Pancreas (tissue), 10 donors: Measurements from ENCODE around the gene KBTBD12. TPM values are rescaled to one million over a fixed set of nuclear protein-coding genes. Genes with fewer than 3 reads are reported as not detected.
"Not testable (repeated sequence)": the region's sequence is repeated elsewhere in the genome, so short reads cannot be mapped to it uniquely, and the experiment has no call there.

Source experiments
- ATAC-seq, 4 donors: fragments of 200-7000 bp; cut with Tn5 transposase; one replicate each; pipeline versions ENCODE4 v1.8.0 to v1.9.1; 2020; ENCODE audit warnings: mild to moderate bottlenecking in 4 of 4, moderate library complexity in 4 of 4
- DNase-seq, 6 donors: peaks; one replicate each; pipeline ENCODE4 v3.0.0-alpha.2; 2020
- FAIRE-seq: peaks from 2 replicates; lab custom pipeline; 2012; peaks lifted over from hg19 to GRCh38; lab: Jason Lieb, UNC
- H3K27ac ChIP-seq, 4 donors: fragments of 200-600 bp; sonication (generic); 1 replicate in 3 of 4; 2 replicates in 1 of 4; pipeline versions ENCODE4 v1.5.0 to v1.8.0; 2020
- H3K27me3 ChIP-seq, 4 donors: fragments of 200-600 bp; one replicate each; pipeline ENCODE4 v1.8.0; 2021
- H3K36me3 ChIP-seq, 3 donors: fragments of 200-600 bp; sonication (generic) in 1 of 3; one replicate each; pipeline versions ENCODE4 v1.5.0 to v1.8.0; 2020 to 2021
- H3K4me1 ChIP-seq, 3 donors: fragments of 200-600 bp; one replicate each; pipeline ENCODE4 v1.8.0; 2021
- H3K4me3 ChIP-seq, 4 donors: fragments of 200-600 bp; sonication (generic) in 2 of 4; one replicate each; pipeline versions ENCODE4 v1.5.0 to v1.8.0; 2020 to 2021
- H3K9me3 ChIP-seq, 4 donors: fragments of 200-600 bp; one replicate each; pipeline ENCODE4 v1.8.0; 2021
- CTCF ChIP-seq, 4 donors: fragments of 200-600 bp; sonication (generic) in 3 of 4; IDR thresholded peaks; one replicate each; pipeline versions ENCODE4 v1.5.0 to v1.8.0; 2021; ENCODE audit warnings: antibody characterized with exemption in 4 of 4
- WGBS, 2 donors: extraction: QIAGEN DNeasy Blood & Tissue Kit; methylation state at CpG; one replicate each; pipeline ENCODE4 v1.1.7; 2013; 5-methylcytosine and 5-hydroxymethylcytosine counted together
- intact Hi-C, 3 donors: fragments of 100-400 bp; cut with DNase I; formaldehyde crosslinking; loops; one replicate each; pipeline versions ENCODE4 v1.11.1 to v1.14.2; 2022
- polyA plus RNA-seq, 2 donors: library from polyadenylated mRNA; stranded (reverse); fragments of 200-250 nt; gene quantifications; one replicate each; pipeline ENCODE4 v1.2.3, GENCODE V29; 2013
- total RNA-seq, 6 donors: library from RNA; stranded (reverse); fragmentation: NEBNext Ultra II Directional in 4 of 6; extraction: Animal tissue kit (Norgen Biotek cat#: 25700) in 4 of 6; gene quantifications; one replicate each; pipeline versions ENCODE4 v1.2.1 to v1.2.4, GENCODE V29; 2021 to 2023
- donor health status: healthy with polysubstance abuse.
- donor health status: DM: no; HTN: no; CAD: no; lungs with moderate emphysema.
- donor health status: DM: no; HTN: no; CAD: no.
- donor health status: control.
- donor health status: control.
- donor health status: Bipolar disorder and iron deficiency.
- donor health status: DM: yes; HTN: yes; CAD: no.
- donor health status: DM: no; HTN: no; CAD: no.
- donor health status: DM: no; HTN: no; CAD: no.
- donor health status: DM: yes; HTN: yes; CAD: no.

Gene KBTBD12
- total RNA-seq (1 to 10 TPM; 1.2 to 2.9 (median 1.6) TPM), polyA plus RNA-seq (1 to 10 TPM in 1 of 2 donors, under 1 TPM in 1; 0.68 to 3.7 TPM)

- 12 to 14% methylated on average over 65 to 69 of the region's 69 CpGs for WGBS, 2 donors
- no peaks in the 10 kb centered on the region for H3K36me3 ChIP-seq
- peak; percentile 74 to 90 (median 86) for ATAC-seq
These were observed at the start of gene KBTBD12 for GRCh38 chr3:127915115-127915936. TSS of gene KBTBD12 (plus strand) at chr3:127915232. CDS start at chr3:127923062, 7,830 bp downstream.

GRCh38 chr3:127865941-127866340 is 49.1 kb upstream of the KBTBD12 start:
- H3K4me3 ChIP-seq: no peak overlapping the region
- no peak for ATAC-seq
- no peaks in the 10 kb centered on the region for H3K9me3 ChIP-seq
- no peak for FAIRE-seq
- TF ChIP-seq CTCF (IDR thresholded peaks at IDR 0.05): no peak
- H3K4me1 ChIP-seq: no peaks in the 10 kb centered on the region
- no peak for DNase-seq
- WGBS, 2 donors: 81 to 85% methylated on average over 4 of the region's 4 CpGs
- H3K36me3 ChIP-seq: no peaks in the 10 kb centered on the region
- intact Hi-C loops: no loop called here
- no peak overlapping the region for H3K27ac ChIP-seq
- no peaks in the 10 kb centered on the region for H3K27me3 ChIP-seq

More at GRCh38 chr3:127915115-127915936, at the start of gene KBTBD12:
- Histone ChIP-seq H3K27ac (peak within 1 kb of the TSS in 3 of 4 donors; percentile 31 to 62 (median 51)), H3K9me3 (no peaks in the 10 kb centered on the region), H3K4me3 (peak within 1 kb of the TSS; percentile 13 to 52 (median 34)), H3K4me1 (peaks cover 0 to 3% (median 0%) of the 10 kb centered on the region in 3 donors), H3K27me3 (no peaks in the 10 kb centered on the region)
- peak; percentile 39 to 87 (median 70) for DNase-seq
- TF ChIP-seq CTCF (IDR thresholded peaks at IDR 0.05): no peak
- intact Hi-C loops: no loop called here
- no peak for FAIRE-seq

- Histone ChIP-seq H3K36me3 (no peaks in the 10 kb centered on the region), H3K4me3 (no peak overlapping the region), H3K9me3 (no peaks in the 10 kb centered on the region), H3K27ac (no peak overlapping the region), H3K27me3 (no peaks in the 10 kb centered on the region), H3K4me1 (no peaks in the 10 kb centered on the region)
- no peak for FAIRE-seq
- WGBS, 2 donors: 83 to 86% methylated on average over 2 of the region's 2 CpGs
- no peak for ATAC-seq
- no peak for TF ChIP-seq CTCF (IDR thresholded peaks at IDR 0.05)
- DNase-seq: no peak
- intact Hi-C loops: no loop called here
These were observed 47.6 kb upstream of the KBTBD12 start for GRCh38 chr3:127867412-127867811.

GRCh38 chr3:127867986-127868385 is 47.0 kb upstream of the KBTBD12 start:
- H3K4me1 ChIP-seq: no peaks in the 10 kb centered on the region
- DNase-seq: no peak
- no peaks in the 10 kb centered on the region for H3K27me3 ChIP-seq
- no peaks in the 10 kb centered on the region for H3K9me3 ChIP-seq
- no peak for ATAC-seq
- intact Hi-C loops: no loop called here
- TF ChIP-seq CTCF (IDR thresholded peaks at IDR 0.05): no peak
- H3K36me3 ChIP-seq: no peaks in the 10 kb centered on the region
- H3K27ac ChIP-seq: no peak overlapping the region
- no peak for FAIRE-seq
- no peak overlapping the region for H3K4me3 ChIP-seq

- no peak for ATAC-seq
- intact Hi-C loops: no loop called here
- 67 to 83% methylated on average over 4 of the region's 4 CpGs for WGBS, 2 donors
These were observed 44.9 kb upstream of the KBTBD12 start for GRCh38 chr3:127870156-127870555.

GRCh38 chr3:127874097-127874496 is 40.9 kb upstream of the KBTBD12 start:
- intact Hi-C loops, DNase-seq, H3K4me1 ChIP-seq, H3K4me3 ChIP-seq, H3K9me3 ChIP-seq, ATAC-seq, H3K27me3 ChIP-seq, FAIRE-seq, H3K27ac ChIP-seq, H3K36me3 ChIP-seq: not testable (repeated sequence)
- WGBS, 2 donors: 88 to 94% methylated on average over 5 of the region's 5 CpGs

More at GRCh38 chr3:127870156-127870555, 44.9 kb upstream of the KBTBD12 start:
- FAIRE-seq: no peak
- no peaks in the 10 kb centered on the region for H3K27me3 ChIP-seq
- H3K4me1 ChIP-seq: no peaks in the 10 kb centered on the region
- TF ChIP-seq CTCF (IDR thresholded peaks at IDR 0.05): no peak
- no peak overlapping the region for H3K27ac ChIP-seq
- H3K4me3 ChIP-seq: no peak overlapping the region
- H3K36me3 ChIP-seq: no peaks in the 10 kb centered on the region
- no peaks in the 10 kb centered on the region for H3K9me3 ChIP-seq
- no peak for DNase-seq
